NCI-H2227 treated with DMSO at 0.1 percent for 48 hours (cell line): ENCODE results near the gene TSTD1.

ENCODE experiments used
- DNase-seq: peaks from one replicate; lab custom pipeline; 2025; lab: John Stamatoyannopoulos, UW

TSTD1 gene

GRCh38 chr1:161038523-161039153 lies at the start of gene TSTD1:
TSTD1 (minus strand) TSS chr1:161038964; CDS start chr1:161038889, 75 bp downstream.
- peak; percentile 63 for DNase-seq

- no peak for DNase-seq
Observed at GRCh38 chr1:161086457-161086856, 47.7 kb upstream of the TSTD1 start.

- DNase-seq, result no peak
Observed at GRCh38 chr1:161085165-161085564, 46.4 kb upstream of the TSTD1 start.

- DNase-seq, result no peak
Observed at GRCh38 chr1:161084597-161084988, 45.8 kb upstream of the TSTD1 start.

GRCh38 chr1:161083748-161084596 lies 45.2 kb upstream of the TSTD1 start:
- no peak for DNase-seq

- DNase-seq, result no peak
Observed at GRCh38 chr1:161082996-161083747, 44.4 kb upstream of the TSTD1 start.

GRCh38 chr1:161082483-161082882 lies 43.7 kb upstream of the TSTD1 start:
- DNase-seq, result no peak

- no peak for DNase-seq
Observed at GRCh38 chr1:161081519-161081918, 42.8 kb upstream of the TSTD1 start.

- DNase-seq, result no peak
Observed at GRCh38 chr1:161080441-161081405, 42.0 kb upstream of the TSTD1 start.

- no peak for DNase-seq
Observed at GRCh38 chr1:161079436-161080110, 40.8 kb upstream of the TSTD1 start.

- no peak for DNase-seq
Observed at GRCh38 chr1:161077426-161077825, 38.7 kb upstream of the TSTD1 start.

- DNase-seq, result no peak
Observed at GRCh38 chr1:161076410-161076809, 37.6 kb upstream of the TSTD1 start.

- no peak for DNase-seq
Observed at GRCh38 chr1:161074676-161075368, 36.1 kb upstream of the TSTD1 start.

- no peak for DNase-seq
Observed at GRCh38 chr1:161073474-161074121, 34.8 kb upstream of the TSTD1 start.

- DNase-seq, result no peak
Observed at GRCh38 chr1:161072751-161073449, 34.1 kb upstream of the TSTD1 start.

- no peak for DNase-seq
Observed at GRCh38 chr1:161071886-161072371, 33.2 kb upstream of the TSTD1 start.

- DNase-seq, result no peak
Observed at GRCh38 chr1:161070761-161071160, 32.0 kb upstream of the TSTD1 start.

GRCh38 chr1:161069731-161070270 lies 31.0 kb upstream of the TSTD1 start, which contains the start of gene ARHGAP30:
ARHGAP30 (minus strand) TSS chr1:161069891; CDS start chr1:161069624, 267 bp downstream.
- no peak for DNase-seq

- DNase-seq, result no peak
Observed at GRCh38 chr1:161069241-161069640, 30.5 kb upstream of the TSTD1 start.
